Esophagus squamous epithelium (tissue), 5 donors: Measurements from ENCODE around the gene CCNY. TPM values are rescaled to one million over a fixed set of nuclear protein-coding genes. Genes with fewer than 3 reads are reported as not detected.

ENCODE experiments used
- DNase-seq: peaks from one replicate; lab custom pipeline; 2025; lab: John Stamatoyannopoulos, UW
- H3K27ac ChIP-seq, 4 donors: fragments of 200-600 bp; sonication (generic); one replicate each; pipeline ENCODE4 v1.5.1; 2016 to 2019; ENCODE audit warnings: mild to moderate bottlenecking in 1 of 4
- H3K27me3 ChIP-seq, 4 donors: fragments of 200-600 bp; sonication (generic); 1 replicate in 3 of 4; 2 replicates in 1 of 4; pipeline versions ENCODE4 v1.5.1 to v1.6.0; 2017 to 2021; ENCODE audit warnings: antibody characterized with exemption in 1 of 4
- H3K36me3 ChIP-seq, 3 donors: fragments of 200-600 bp; sonication (generic); one replicate each; pipeline ENCODE4 v1.5.1; 2016 to 2019
- H3K4me1 ChIP-seq, 3 donors: fragments of 200-600 bp; sonication (generic); one replicate each; pipeline ENCODE4 v1.5.1; 2017 to 2019
- H3K4me3 ChIP-seq, 4 donors: fragments of 200-600 bp; sonication (generic); 1 replicate in 3 of 4; 2 replicates in 1 of 4; pipeline ENCODE4 v1.5.1; 2016 to 2019; ENCODE audit warnings: mild to moderate bottlenecking in 2 of 4, moderate library complexity in 1 of 4
- H3K9me3 ChIP-seq, 3 donors: fragments of 200-600 bp; sonication (generic); one replicate each; pipeline ENCODE4 v1.5.1; 2016 to 2019
- POLR2A ChIP-seq, 4 donors: fragments of 450-650 bp; IDR thresholded peaks; one replicate each; pipeline ENCODE4 v1.6.1; 2017; ENCODE audit warnings: antibody characterized with exemption in 4 of 4, mild to moderate bottlenecking in 4 of 4, moderate library complexity in 3 of 4
- WGBS, 2 donors: methylation state at CpG; one replicate each; pipeline ENCODE4 v1.1.5; 2018; 5-methylcytosine and 5-hydroxymethylcytosine counted together
- intact Hi-C: fragments of 100-400 bp; cut with DNase I; formaldehyde crosslinking; loops from one replicate; pipeline ENCODE4 v1.15.0; 2022
- total RNA-seq, 4 donors: library from RNA; depleted of rRNA; stranded (reverse); fragments of >200 nt; gene quantifications; one replicate each; pipeline ENCODE4 v1.1.0, GENCODE V29; 2016
- TF ChIP-seq, protein P1 (sequence below), 6 experiments: fragments of 450-650 bp in 4 of 6; fragments of 200-600 bp in 2 of 6; sonication (generic) in 2 of 6; IDR thresholded peaks; one replicate each; pipeline ENCODE4 v1.5.1; 2016 to 2019; ENCODE audit warnings: antibody characterized with exemption in 6 of 6, mild to moderate bottlenecking in 4 of 6, moderate library complexity in 4 of 6
- donor health status: DM: yes; HTN: yes; CAD: no.

Gene CCNY
- total RNA-seq, 4 donors from 2014 or later, result 24.1 to 41.5 (median 30.4) TPM

DNA sequence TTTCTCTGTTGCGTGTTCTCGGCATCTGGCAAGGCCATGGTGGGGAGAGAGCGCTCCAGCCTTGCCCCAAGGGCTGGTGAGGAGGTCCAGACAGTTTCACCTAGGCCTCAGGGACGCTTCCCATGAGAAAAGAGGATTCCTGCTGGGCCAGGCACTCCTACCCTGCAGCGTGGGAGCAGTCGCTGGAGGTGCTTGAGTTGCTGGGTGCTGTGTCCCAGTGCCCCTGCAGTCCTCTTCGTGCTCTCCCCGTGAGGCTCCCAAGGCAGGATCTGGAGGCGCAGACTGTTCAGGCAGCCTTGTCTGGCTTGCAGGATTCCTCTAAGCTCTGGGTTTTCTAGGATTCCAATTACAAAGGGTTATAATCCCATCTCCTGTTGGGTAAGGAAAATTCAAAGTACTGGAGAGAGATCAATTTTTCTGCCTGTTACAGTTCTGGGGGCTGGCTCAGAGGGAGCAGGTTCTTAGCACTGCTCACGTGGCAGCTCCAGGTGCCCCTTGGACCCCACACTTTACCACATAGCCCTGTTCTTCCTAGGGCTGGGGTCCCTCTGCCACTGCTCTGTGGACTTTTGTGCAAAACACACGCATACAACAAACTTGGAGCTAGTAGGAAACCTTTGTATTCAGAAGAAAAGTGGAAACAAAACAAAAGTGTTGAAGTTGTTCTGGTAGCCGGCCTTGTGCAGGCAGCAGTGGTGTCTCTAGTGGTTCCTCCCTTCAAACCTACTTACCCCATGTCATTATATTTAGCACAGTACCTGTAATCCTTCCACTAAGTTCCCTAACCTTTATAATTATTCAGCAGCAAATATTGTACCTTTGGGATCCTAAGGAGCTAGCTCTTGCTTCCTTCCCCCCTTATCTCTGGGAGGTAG lies 60.5 kb downstream of the CCNY start:
- TF ChIP-seq, protein P1, sequence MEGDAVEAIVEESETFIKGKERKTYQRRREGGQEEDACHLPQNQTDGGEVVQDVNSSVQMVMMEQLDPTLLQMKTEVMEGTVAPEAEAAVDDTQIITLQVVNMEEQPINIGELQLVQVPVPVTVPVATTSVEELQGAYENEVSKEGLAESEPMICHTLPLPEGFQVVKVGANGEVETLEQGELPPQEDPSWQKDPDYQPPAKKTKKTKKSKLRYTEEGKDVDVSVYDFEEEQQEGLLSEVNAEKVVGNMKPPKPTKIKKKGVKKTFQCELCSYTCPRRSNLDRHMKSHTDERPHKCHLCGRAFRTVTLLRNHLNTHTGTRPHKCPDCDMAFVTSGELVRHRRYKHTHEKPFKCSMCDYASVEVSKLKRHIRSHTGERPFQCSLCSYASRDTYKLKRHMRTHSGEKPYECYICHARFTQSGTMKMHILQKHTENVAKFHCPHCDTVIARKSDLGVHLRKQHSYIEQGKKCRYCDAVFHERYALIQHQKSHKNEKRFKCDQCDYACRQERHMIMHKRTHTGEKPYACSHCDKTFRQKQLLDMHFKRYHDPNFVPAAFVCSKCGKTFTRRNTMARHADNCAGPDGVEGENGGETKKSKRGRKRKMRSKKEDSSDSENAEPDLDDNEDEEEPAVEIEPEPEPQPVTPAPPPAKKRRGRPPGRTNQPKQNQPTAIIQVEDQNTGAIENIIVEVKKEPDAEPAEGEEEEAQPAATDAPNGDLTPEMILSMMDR (IDR thresholded peaks at IDR 0.05), result no peak
- no peak for TF ChIP-seq POLR2A (IDR thresholded peaks at IDR 0.05)
- peaks cover 0 to 73% (median 0%) of the 10 kb centered on the region in 3 donors for H3K4me1 ChIP-seq
- no peaks in the 10 kb centered on the region for H3K27me3 ChIP-seq
- no peak overlapping the region for H3K4me3 ChIP-seq
- H3K27ac ChIP-seq, result no peak overlapping the region
- WGBS, 2 donors, result 84 to 100% methylated on average over 2 to 9 of the region's 12 CpGs
- DNase-seq, result no peak
- intact Hi-C loops, result no loop called here
- H3K36me3 ChIP-seq, result no peaks in the 10 kb centered on the region
- no peaks in the 10 kb centered on the region for H3K9me3 ChIP-seq

DNA sequence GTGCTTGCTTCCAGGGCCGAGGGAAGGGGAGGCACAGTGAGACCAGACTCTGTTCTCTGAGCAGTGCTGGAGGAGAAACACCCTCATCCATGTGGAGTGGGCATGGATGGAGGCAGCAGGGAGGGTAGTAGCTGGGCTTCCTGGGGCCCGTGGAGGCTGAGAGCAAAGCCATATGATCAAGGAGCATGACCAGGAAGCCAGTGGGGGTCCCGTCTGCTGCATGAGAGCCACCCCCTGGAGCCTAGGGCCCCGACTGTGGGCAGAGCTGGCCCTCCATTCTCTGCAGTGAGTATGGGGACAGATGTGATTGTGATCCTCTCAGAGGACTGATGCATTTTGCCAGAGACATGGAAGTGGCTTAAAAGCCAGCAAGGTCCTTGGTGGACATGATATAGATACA lies 61.6 kb downstream of the CCNY start:
- intact Hi-C loops, result no loop called here

DNA sequence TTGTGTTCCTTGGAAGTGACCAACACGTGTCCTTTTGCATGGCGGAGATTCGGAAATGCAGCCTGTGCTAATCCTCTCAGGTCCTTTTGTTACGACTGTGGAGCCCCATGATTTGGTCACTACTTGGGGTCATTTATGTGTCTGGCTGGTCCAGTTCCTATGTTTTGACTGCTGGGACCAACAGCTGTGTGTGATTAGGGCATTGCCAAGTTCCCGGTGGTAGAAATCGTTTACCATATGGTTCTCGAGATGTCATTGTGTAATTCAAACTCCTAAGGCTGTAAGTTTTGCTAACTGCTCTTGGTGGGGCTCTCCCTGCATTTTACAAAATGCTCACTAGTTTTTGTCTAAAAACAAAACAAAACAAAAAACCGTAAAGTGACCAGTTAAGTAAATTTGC lies 62.0 kb downstream of the CCNY start:
- no peak for DNase-seq
- intact Hi-C loops, result no loop called here

More for the DNA sequence above, 61.6 kb downstream of the CCNY start:
- TF ChIP-seq, protein P1 (IDR thresholded peaks at IDR 0.05), result no peak
- TF ChIP-seq POLR2A (IDR thresholded peaks at IDR 0.05), result no peak
- peaks cover 0 to 73% (median 0%) of the 10 kb centered on the region in 3 donors for H3K4me1 ChIP-seq
- H3K4me3 ChIP-seq, result no peak overlapping the region
- H3K27ac ChIP-seq, result no peak overlapping the region
- H3K36me3 ChIP-seq, result no peaks in the 10 kb centered on the region
- no peak for DNase-seq
- WGBS, 2 donors, result 78 to 83% methylated on average over 4 of the region's 4 CpGs
- no peaks in the 10 kb centered on the region for H3K27me3 ChIP-seq
- peaks cover 0 to under 1% (median 0%) of the 10 kb centered on the region in 3 donors for H3K9me3 ChIP-seq

DNA sequence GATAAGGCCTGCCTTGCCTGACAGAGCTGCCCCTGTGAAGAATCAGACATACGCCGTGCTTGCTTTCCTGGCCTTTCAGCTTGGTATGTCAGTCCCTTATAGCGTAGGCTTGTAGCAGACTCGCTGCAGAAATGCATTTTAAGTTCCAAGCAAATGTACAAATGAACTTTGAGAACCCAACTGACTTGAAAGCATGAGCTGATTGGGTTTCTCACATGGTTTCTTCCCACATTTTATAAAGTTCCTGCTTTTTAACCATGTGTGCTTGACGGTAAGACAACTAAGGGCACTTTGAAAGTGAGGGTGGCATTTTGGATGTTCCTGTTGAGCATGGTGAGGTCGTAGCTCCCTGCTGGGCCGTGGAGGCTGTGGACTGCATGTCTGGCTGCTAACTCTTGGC lies 62.6 kb downstream of the CCNY start:
- Histone ChIP-seq H3K9me3 (peaks cover 0 to 3% (median 3%) of the 10 kb centered on the region in 3 donors), H3K36me3 (no peaks in the 10 kb centered on the region), H3K27ac (no peak overlapping the region), H3K4me3 (no peak overlapping the region), H3K4me1 (peaks cover 0 to 68% (median 2%) of the 10 kb centered on the region in 3 donors), H3K27me3 (no peaks in the 10 kb centered on the region)
- WGBS, 2 donors, result 90 to 92% methylated on average over 7 of the region's 7 CpGs
- DNase-seq, result no peak
- TF ChIP-seq, protein P1 (IDR thresholded peaks at IDR 0.05), result no peak
- no peak for TF ChIP-seq POLR2A (IDR thresholded peaks at IDR 0.05)
- intact Hi-C loops, result no loop called here

More for the DNA sequence above, 62.0 kb downstream of the CCNY start:
- TF ChIP-seq, protein P1 (IDR thresholded peaks at IDR 0.05), result no peak
- no peak for TF ChIP-seq POLR2A (IDR thresholded peaks at IDR 0.05)
- Histone ChIP-seq H3K4me1 (peaks cover 0 to 73% (median 0%) of the 10 kb centered on the region in 3 donors), H3K4me3 (no peak overlapping the region), H3K9me3 (peaks cover 0 to 3% (median 2%) of the 10 kb centered on the region in 3 donors), H3K27me3 (no peaks in the 10 kb centered on the region), H3K36me3 (no peaks in the 10 kb centered on the region), H3K27ac (no peak overlapping the region)
- 85% methylated on average over 8 of the region's 8 CpGs for WGBS, 2 donors

DNA sequence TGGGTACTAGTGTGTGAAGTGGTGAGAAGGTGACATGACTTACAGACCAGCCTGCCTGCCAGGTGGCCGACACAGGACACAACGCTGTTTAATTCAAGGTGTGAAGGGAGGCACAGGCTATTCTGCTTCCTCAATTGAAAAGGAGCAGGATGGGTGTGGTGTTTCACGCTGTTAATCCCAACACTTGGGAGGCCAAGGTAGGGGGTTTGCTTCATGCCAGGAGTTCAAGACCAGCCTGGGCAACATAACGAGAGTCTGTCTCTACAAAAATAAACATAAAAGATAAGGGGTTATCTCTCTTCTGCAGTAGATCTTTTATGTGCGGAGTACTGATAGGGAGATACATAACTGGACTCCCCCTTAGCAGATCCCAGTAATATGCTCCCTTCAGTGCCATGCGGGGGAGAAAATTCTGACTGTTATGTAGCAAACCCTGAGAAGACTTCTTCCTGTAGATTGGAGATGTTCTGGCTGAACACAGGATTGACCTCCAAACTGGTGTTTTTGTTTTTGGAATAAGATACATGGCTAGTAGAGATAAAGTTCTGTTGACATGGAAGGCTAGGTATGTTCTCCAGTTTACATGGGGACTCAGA lies 63.2 kb downstream of the CCNY start:
- Histone ChIP-seq H3K4me3 (no peak overlapping the region), H3K36me3 (no peaks in the 10 kb centered on the region), H3K27ac (no peak overlapping the region), H3K9me3 (peaks cover 0 to 3% (median 3%) of the 10 kb centered on the region in 3 donors), H3K27me3 (no peaks in the 10 kb centered on the region), H3K4me1 (peaks cover 0 to 68% (median 8%) of the 10 kb centered on the region in 3 donors)
- WGBS, 2 donors, result 90 to 91% methylated on average over 6 of the region's 6 CpGs
- no peak for DNase-seq
- intact Hi-C loops, result no loop called here
- TF ChIP-seq, protein P1 (IDR thresholded peaks at IDR 0.05), result no peak
- no peak for TF ChIP-seq POLR2A (IDR thresholded peaks at IDR 0.05)
